GM19099 (cell line): ENCODE data around the gene CD177.

Experiments
- POLR2A ChIP-seq: IDR thresholded peaks from 3 replicates; pipeline ENCODE4 v1.6.1; 2011; ENCODE audit warnings: low read depth; ENCODE audit not compliant: insufficient read length; ENCODE audit errors: extremely low read depth

The CD177 gene

GRCh38 chr19:43353606-43354304 is at the start of gene CD177:
TSS of gene CD177 (plus strand) at chr19:43353686. CDS start at chr19:43353715, 29 bp downstream.
- no peak for TF ChIP-seq POLR2A

- TF ChIP-seq POLR2A, result no peak
These were observed 47.8 kb upstream of the CD177 start for GRCh38 chr19:43305642-43306041.

GRCh38 chr19:43306097-43306496 is 47.4 kb upstream of the CD177 start:
- no peak for TF ChIP-seq POLR2A

- TF ChIP-seq POLR2A, result no peak
These were observed 45.2 kb upstream of the CD177 start for GRCh38 chr19:43308244-43308815.

GRCh38 chr19:43309466-43309865 is 44.0 kb upstream of the CD177 start:
- no peak for TF ChIP-seq POLR2A

- TF ChIP-seq POLR2A, result no peak
These were observed 43.3 kb upstream of the CD177 start for GRCh38 chr19:43310221-43310620.

GRCh38 chr19:43311256-43311655 is 42.2 kb upstream of the CD177 start:
- TF ChIP-seq POLR2A, result no peak

GRCh38 chr19:43311706-43312105 is 41.8 kb upstream of the CD177 start:
- no peak for TF ChIP-seq POLR2A

GRCh38 chr19:43313711-43314495 is 39.6 kb upstream of the CD177 start:
- no peak for TF ChIP-seq POLR2A

- TF ChIP-seq POLR2A, result no peak
These were observed 37.6 kb upstream of the CD177 start for GRCh38 chr19:43315851-43316250.

GRCh38 chr19:43316591-43317319 is 36.7 kb upstream of the CD177 start:
- TF ChIP-seq POLR2A, result no peak

- no peak for TF ChIP-seq POLR2A
These were observed 35.3 kb upstream of the CD177 start for GRCh38 chr19:43318203-43318602.

GRCh38 chr19:43318796-43319314 is 34.6 kb upstream of the CD177 start:
- TF ChIP-seq POLR2A, result no peak

- TF ChIP-seq POLR2A, result no peak
These were observed 32.9 kb upstream of the CD177 start for GRCh38 chr19:43320546-43320945.

GRCh38 chr19:43329989-43330388 is 23.5 kb upstream of the CD177 start:
- no peak for TF ChIP-seq POLR2A
